CD14-positive monocyte (primary cell): ENCODE results near the gene PIK3R1. TPM values are rescaled to one million over a fixed set of nuclear protein-coding genes. Genes with fewer than 3 reads are reported as not detected.

Experiments
- DNase-seq, 3 donors: peaks; one replicate each; pipeline ENCODE4 v3.0.0-alpha.2; 2011 to 2022
- H2AFZ ChIP-seq: 2 replicates; pipeline ENCODE4 v1.6.0; 2012; ENCODE audit warnings: mild to moderate bottlenecking, low read depth, low read length, inconsistent platforms; ENCODE audit not compliant: insufficient read depth, poor library complexity, severe bottlenecking
- H3K27ac ChIP-seq, 2 donors: 1 replicate in 1 of 2; 2 replicates in 1 of 2; pipeline ENCODE4 v1.5.1; 2012 to 2013; ENCODE audit warnings: low read length in 2 of 2, control low read depth in 1 of 2, inconsistent platforms in 1 of 2, low read depth in 1 of 2, mild to moderate bottlenecking in 1 of 2
- H3K27me3 ChIP-seq, 2 donors: one replicate each; pipeline versions ENCODE4 v1.6.0 to v1.6.1; 2011 to 2013; ENCODE audit warnings: low read length in 2 of 2; ENCODE audit not compliant: control insufficient read depth in 2 of 2, insufficient read depth in 2 of 2
- H3K36me3 ChIP-seq, 2 donors: replicated peaks in 1 of 2; 1 replicate in 1 of 2; 2 replicates in 1 of 2; pipeline versions ENCODE4 v1.5.1 to v1.6.1; 2012 to 2013; ENCODE audit warnings: low read length in 2 of 2, control low read depth in 1 of 2, inconsistent platforms in 1 of 2, mild to moderate bottlenecking in 1 of 2; ENCODE audit not compliant: insufficient read depth in 2 of 2, control insufficient read depth in 1 of 2
- H3K4me1 ChIP-seq, 2 donors: 1 replicate in 1 of 2; 2 replicates in 1 of 2; pipeline versions ENCODE4 v1.5.1 to v1.6.1; 2012 to 2013; ENCODE audit warnings: low read length in 2 of 2, control low read depth in 1 of 2, inconsistent platforms in 1 of 2, mild to moderate bottlenecking in 1 of 2, moderate library complexity in 1 of 2; ENCODE audit not compliant: insufficient read depth in 2 of 2, control insufficient read depth in 1 of 2
- H3K4me2 ChIP-seq: replicated peaks from 2 replicates; pipeline ENCODE3; 2012; ENCODE audit warnings: low read length, moderate library complexity, mild to moderate bottlenecking; ENCODE audit not compliant: poor library complexity, severe bottlenecking; ENCODE audit errors: extremely low read depth
- H3K4me3 ChIP-seq, 3 experiments: fragments of 200-600 bp in 1 of 3; sonication (generic) in 1 of 3; replicated peaks in 1 of 3; 1 replicate in 2 of 3; 2 replicates in 1 of 3; pipeline ENCODE4 v1.5.1; 2011 to 2013; ENCODE audit warnings: low read length in 3 of 3, mild to moderate bottlenecking in 3 of 3, control low read depth in 2 of 3, low read depth in 2 of 3, inconsistent platforms in 1 of 3, moderate library complexity in 1 of 3
- H3K79me2 ChIP-seq: 2 replicates; pipeline ENCODE4 v1.6.0; 2012; ENCODE audit warnings: mild to moderate bottlenecking, control low read depth, inconsistent platforms, low read length, moderate library complexity; ENCODE audit not compliant: insufficient read depth
- H3K9ac ChIP-seq: 2 replicates; pipeline ENCODE4 v1.6.0; 2017; ENCODE audit warnings: low read length, mild to moderate bottlenecking; ENCODE audit not compliant: insufficient read depth, poor library complexity, severe bottlenecking
- H3K9me3 ChIP-seq, 2 donors: replicated peaks in 1 of 2; 1 replicate in 1 of 2; 2 replicates in 1 of 2; pipeline versions ENCODE4 v1.5.1 to v1.6.1; 2012 to 2013; ENCODE audit warnings: low read length in 2 of 2, control low read depth in 1 of 2; ENCODE audit not compliant: control insufficient read depth in 1 of 2, insufficient read depth in 1 of 2
- H4K20me1 ChIP-seq: 2 replicates; pipeline ENCODE4 v1.6.0; 2012; ENCODE audit warnings: mild to moderate bottlenecking, low read length, control low read depth, moderate library complexity; ENCODE audit not compliant: insufficient read depth
- H3K27ac Mint-ChIP-seq, 7 donors: one replicate each; pipeline ENCODE4 v1.8.0; 2020; ENCODE audit warnings: mild to moderate bottlenecking in 7 of 7, mixed read lengths in 7 of 7, moderate library complexity in 6 of 7, inconsistent platforms in 2 of 7
- H3K27me3 Mint-ChIP-seq, 3 donors: one replicate each; pipeline ENCODE4 v1.8.0; 2021 to 2022; ENCODE audit warnings: low read depth in 3 of 3, mild to moderate bottlenecking in 3 of 3, mixed read lengths in 3 of 3, moderate library complexity in 3 of 3, inconsistent platforms in 1 of 3
- H3K36me3 Mint-ChIP-seq, 2 donors: one replicate each; pipeline ENCODE4 v1.8.0; 2020; ENCODE audit warnings: mixed read lengths in 2 of 2, inconsistent platforms in 1 of 2, mild to moderate bottlenecking in 1 of 2
- H3K4me1 Mint-ChIP-seq: one replicate; pipeline ENCODE4 v1.8.0; 2020; ENCODE audit warnings: mild to moderate bottlenecking, mixed read lengths
- H3K4me3 Mint-ChIP-seq, 2 donors: one replicate each; pipeline ENCODE4 v1.8.0; 2020; ENCODE audit warnings: mild to moderate bottlenecking in 2 of 2, mixed read lengths in 2 of 2, moderate library complexity in 1 of 2
- H3K9me3 Mint-ChIP-seq, 7 donors: one replicate each; pipeline ENCODE4 v1.8.0; 2020 to 2022; ENCODE audit warnings: mixed read lengths in 7 of 7, mild to moderate bottlenecking in 6 of 7, moderate library complexity in 6 of 7, inconsistent platforms in 2 of 7
- WGBS: methylation state at CpG from one replicate; pipeline ENCODE4 v1.1.5; 2013; ENCODE audit warnings: missing lambda C conversion rate; ENCODE audit not compliant: insufficient coverage; 5-methylcytosine and 5-hydroxymethylcytosine counted together
- intact Hi-C, 2 donors: fragments of 100-400 bp; cut with micrococcal nuclease; formaldehyde crosslinking; loops; one replicate each; pipeline versions ENCODE4 v1.15.0 to v1.15.1; 2023
- polyA plus RNA-seq, 3 donors: library from polyadenylated mRNA; depleted of rRNA in 1 of 3; unstranded in 2 of 3; stranded (reverse) in 1 of 3; fragments of 300-500 nt in 2 of 3; fragments of >200 nt in 1 of 3; fragmentation: Illumina TruSeq in 2 of 3; gene quantifications; 1 replicate in 2 of 3; 2 replicates in 1 of 3; pipeline ENCODE4 v1.2.3, GENCODE V29; 2012 to 2021
- TF ChIP-seq, protein P1 (sequence below): fragments of 200-600 bp; IDR thresholded peaks from one replicate; pipeline ENCODE4 v1.8.0; 2022; ENCODE audit warnings: antibody characterized with exemption, mild to moderate bottlenecking

Gene PIK3R1
- polyA plus RNA-seq, 3 donors: 9.5 to 25.5 (median 10.5) TPM

DNA sequence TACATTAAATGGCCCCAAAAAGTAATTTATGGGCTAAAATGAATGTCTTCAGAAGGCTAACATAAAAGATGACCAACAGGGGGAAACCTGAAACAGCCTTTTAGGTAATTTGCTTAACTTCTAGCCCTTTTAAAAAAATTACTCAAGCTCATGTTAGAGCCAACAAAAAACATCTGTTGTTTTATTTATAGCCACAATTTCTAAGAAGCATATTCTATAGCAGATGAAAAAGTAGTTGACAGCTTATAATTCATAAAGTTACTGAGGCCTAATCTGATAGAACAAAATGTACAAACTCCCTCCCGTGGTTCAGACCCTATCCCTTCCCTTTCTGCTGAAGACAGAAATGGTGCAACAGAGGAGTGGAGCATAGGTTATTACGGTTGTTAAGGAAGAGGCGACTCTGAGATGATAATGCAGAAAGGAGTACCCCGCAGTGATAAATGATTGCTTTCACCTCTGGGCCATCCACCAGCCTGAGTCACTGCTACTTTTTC, 46.1 kb downstream of the PIK3R1 start:
- H3K4me1 ChIP-seq: peaks cover 13 to 33% of the 10 kb centered on the region in 2 donors
- peak overlapping the region in 1 of 2 donors; percentile 65 for H3K27ac ChIP-seq
- H3K79me2 ChIP-seq: peaks cover 89% of the 10 kb centered on the region
- H3K27ac Mint-ChIP-seq: peak overlapping the region; percentile 24 to 88 (median 80)
- intact Hi-C loops: no loop called here
- H3K4me2 ChIP-seq: no peak overlapping the region
- H3K36me3 ChIP-seq: peaks cover 2 to 26% of the 10 kb centered on the region in 2 donors
- no peaks in the 10 kb centered on the region for H3K9me3 Mint-ChIP-seq
- H3K9ac ChIP-seq: no peak overlapping the region
- no peaks in the 10 kb centered on the region for H3K27me3 Mint-ChIP-seq
- H3K4me1 Mint-ChIP-seq: peaks cover 49% of the 10 kb centered on the region
- peaks cover 89% of the 10 kb centered on the region for H4K20me1 ChIP-seq
- H3K36me3 Mint-ChIP-seq: peaks cover 12 to 21% of the 10 kb centered on the region in 2 donors
- WGBS: no CpG with 5 or more reads among the region's 4 CpGs
- no peak overlapping the region for H3K4me3 ChIP-seq
- no peak overlapping the region for H2AFZ ChIP-seq
- H3K27me3 ChIP-seq: no peaks in the 10 kb centered on the region
- DNase-seq: peak in 2 of 3 donors; percentile 31 to 44
- TF ChIP-seq, protein P1, sequence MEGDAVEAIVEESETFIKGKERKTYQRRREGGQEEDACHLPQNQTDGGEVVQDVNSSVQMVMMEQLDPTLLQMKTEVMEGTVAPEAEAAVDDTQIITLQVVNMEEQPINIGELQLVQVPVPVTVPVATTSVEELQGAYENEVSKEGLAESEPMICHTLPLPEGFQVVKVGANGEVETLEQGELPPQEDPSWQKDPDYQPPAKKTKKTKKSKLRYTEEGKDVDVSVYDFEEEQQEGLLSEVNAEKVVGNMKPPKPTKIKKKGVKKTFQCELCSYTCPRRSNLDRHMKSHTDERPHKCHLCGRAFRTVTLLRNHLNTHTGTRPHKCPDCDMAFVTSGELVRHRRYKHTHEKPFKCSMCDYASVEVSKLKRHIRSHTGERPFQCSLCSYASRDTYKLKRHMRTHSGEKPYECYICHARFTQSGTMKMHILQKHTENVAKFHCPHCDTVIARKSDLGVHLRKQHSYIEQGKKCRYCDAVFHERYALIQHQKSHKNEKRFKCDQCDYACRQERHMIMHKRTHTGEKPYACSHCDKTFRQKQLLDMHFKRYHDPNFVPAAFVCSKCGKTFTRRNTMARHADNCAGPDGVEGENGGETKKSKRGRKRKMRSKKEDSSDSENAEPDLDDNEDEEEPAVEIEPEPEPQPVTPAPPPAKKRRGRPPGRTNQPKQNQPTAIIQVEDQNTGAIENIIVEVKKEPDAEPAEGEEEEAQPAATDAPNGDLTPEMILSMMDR: peak; percentile 29
- H3K4me3 Mint-ChIP-seq: no peak overlapping the region
- no peaks in the 10 kb centered on the region for H3K9me3 ChIP-seq

DNA sequence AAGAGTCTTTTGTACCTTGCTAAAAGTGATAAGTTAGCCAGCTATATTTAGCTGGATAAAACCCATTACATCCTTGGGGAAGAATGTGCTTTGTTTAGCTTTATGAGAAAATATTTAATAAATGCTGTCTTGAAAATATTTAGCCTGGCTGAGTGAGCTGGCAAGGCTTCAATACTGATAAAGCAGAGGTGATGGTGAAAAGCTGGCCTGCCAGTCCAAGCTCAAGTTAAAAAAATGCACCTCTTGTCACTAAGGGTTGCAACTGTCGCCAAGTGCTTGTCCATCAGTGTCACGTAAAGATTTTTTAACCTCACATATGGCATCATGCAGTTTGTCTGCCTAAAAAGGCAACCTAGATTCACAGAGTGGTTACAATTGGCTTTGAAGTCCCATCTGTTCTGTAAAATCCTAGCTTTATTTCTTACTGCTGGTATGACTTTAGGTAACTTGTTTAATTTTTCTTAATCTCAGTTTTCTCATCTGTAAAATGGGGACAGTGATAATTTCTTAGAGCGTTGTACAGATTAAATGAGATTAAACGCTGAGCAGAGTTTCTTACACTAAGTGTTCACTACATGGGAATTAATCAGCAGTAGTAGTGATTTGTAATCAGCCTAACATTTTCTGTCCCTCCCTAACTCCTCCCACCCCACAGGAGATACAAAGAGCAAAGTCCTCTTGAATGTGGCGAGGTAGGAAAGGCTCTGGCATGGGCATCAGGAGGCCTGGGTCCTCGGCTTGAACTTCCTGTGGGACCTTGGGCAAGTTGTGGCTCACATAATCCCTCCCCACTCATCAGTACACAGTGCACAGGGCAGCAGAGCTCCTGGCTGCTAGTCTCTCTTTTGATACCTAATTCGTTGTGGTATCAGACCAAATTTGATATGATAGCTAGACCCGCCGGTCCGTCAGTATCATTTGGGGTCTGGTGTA, 48.7 kb downstream of the PIK3R1 start:
- Histone ChIP-seq H3K9me3 (no peaks in the 10 kb centered on the region), H3K4me2 (no peak overlapping the region), H4K20me1 (peaks cover 89% of the 10 kb centered on the region), H3K79me2 (peaks cover 88% of the 10 kb centered on the region), H3K9ac (no peak overlapping the region), H3K36me3 (peaks cover 2 to 14% of the 10 kb centered on the region in 2 donors), H2AFZ (no peak overlapping the region), H3K27me3 (no peaks in the 10 kb centered on the region), H3K4me3 (no peak overlapping the region), H3K4me1 (peaks cover 28 to 54% of the 10 kb centered on the region in 2 donors), H3K27ac (peak overlapping the region in 1 of 2 donors; percentile 58)
- Mint-ChIP-seq H3K27me3 (no peaks in the 10 kb centered on the region), H3K4me3 (no peak overlapping the region), H3K27ac (peak overlapping the region in 5 of 7 donors; percentile 38 to 80 (median 68)), H3K4me1 (peaks cover 64% of the 10 kb centered on the region), H3K36me3 (peaks cover 4 to 8% of the 10 kb centered on the region in 2 donors), H3K9me3 (no peaks in the 10 kb centered on the region)
- TF ChIP-seq, protein P1: no peak
- intact Hi-C loops: no loop called here
- DNase-seq: no peak
- WGBS: 83% methylated on average over 6 of the region's 10 CpGs
